Measurements from ENCODE around the gene SH3TC1. TPM values are rescaled to one million over a fixed set of nuclear protein-coding genes. Genes with fewer than 3 reads are reported as not detected.

Gene SH3TC1
- total and polyA plus RNA-seq, 2 of the 8 experiments (the other 6 are each of a cell fraction or from before 2014, with no cell fraction given): 0.15 TPM; not detected in 1

DNA sequence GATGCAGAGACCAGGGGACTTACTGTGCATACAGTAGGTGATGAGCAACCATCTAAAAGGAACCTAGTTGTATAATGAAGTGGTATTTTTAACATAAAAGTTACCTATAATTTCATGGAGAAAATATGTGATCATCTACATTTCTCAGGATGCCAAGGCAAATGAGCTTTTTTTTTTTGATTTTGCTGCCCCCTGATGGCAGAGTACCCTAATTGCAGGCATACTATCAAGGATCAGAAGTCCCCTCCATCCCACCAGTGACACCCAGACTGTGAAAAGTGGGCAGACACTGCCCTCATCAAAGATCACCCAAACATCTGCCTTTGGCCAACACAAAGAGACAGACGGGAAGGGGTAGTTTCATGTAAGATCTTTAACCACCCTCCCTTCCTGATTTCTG, 30.9 kb upstream of the SH3TC1 start:
- ChIA-PET CTCF (ENCODE audit: partially characterized antibody) (interaction anchor here (0.6 to 3.2 kb wide), 25 partner anchors 8 to 483 kb away, joined by 3 to 20 read pairs (median 3); no protein-coding TSS in a partner anchor), POLR2A (ENCODE audit: partially characterized antibody) (interaction anchor here (0.6 kb wide), 1 partner anchor 477 kb away, joined by 5 read pairs; no protein-coding TSS in a partner anchor)
- Histone ChIP-seq H2BK120ac (replicated peaks; ENCODE audit: low read depth, low read length) (no peak overlapping the region), H3K27ac (ENCODE audit: low read depth, low read length) (no peak overlapping the region), H4K8ac (ENCODE audit: extremely low read depth, insufficient read depth, low read length) (no peak overlapping the region), H3K14ac (ENCODE audit: insufficient read length) (no peak overlapping the region), H3K79me2 (ENCODE audit: control insufficient read depth in 1 of 2, insufficient read depth in 2 of 2, low read length in 2 of 2) (no peaks in the 10 kb centered on the region), H2AFZ (ENCODE audit: low read length) (no peak overlapping the region), H3K23me2 (ENCODE audit: low read depth, low read length) (peaks cover 11% of the 10 kb centered on the region; the same call in 1 of the 2 replicates), H2BK5ac (ENCODE audit: low read depth, low read length) (no peak overlapping the region), H3K4me1 (replicated peaks in 1 of 4; ENCODE audit: control insufficient read depth in 3 of 4, insufficient read depth in 4 of 4, low read length in 3 of 4) (no peaks in the 10 kb centered on the region), H3K18ac (ENCODE audit: extremely low read depth, low read length) (no peak overlapping the region), H2BK20ac (ENCODE audit: low read length) (no peak overlapping the region), H4K20me1 (replicated peaks in 1 of 2; ENCODE audit: control insufficient read depth in 1 of 2, insufficient read depth in 2 of 2, low read length in 2 of 2) (peaks cover 0 to 5% of the 10 kb centered on the region in 2 experiments), H3K27me3 (replicated peaks in 1 of 4; ENCODE audit: control insufficient read depth in 3 of 4, extremely low read depth in 1 of 4, insufficient read depth in 3 of 4, low read length in 3 of 4) (no peaks in the 10 kb centered on the region; a peak in 1 of 7 replicates), H3K23ac (ENCODE audit: insufficient read length) (no peak overlapping the region), H3K9me3 (ENCODE audit: insufficient read depth in 2 of 2, low read depth in 1 of 2, low read length in 1 of 2) (peaks cover 9 to 13% of the 10 kb centered on the region in 2 experiments), H3K4ac (replicated peaks; ENCODE audit: insufficient read length, low read depth, low read length) (no peak overlapping the region), H3K9ac (replicated peaks in 1 of 4; ENCODE audit: extremely low read depth in 1 of 4, low read depth in 3 of 4, low read length in 3 of 4) (no peak overlapping the region), H3K36me3 (ENCODE audit: control insufficient read depth in 2 of 4, insufficient read depth in 4 of 4, low read length in 3 of 4) (no peaks in the 10 kb centered on the region), H4K91ac (replicated peaks; ENCODE audit: insufficient read length, low read length) (no peak overlapping the region), H3K56ac (replicated peaks; ENCODE audit: insufficient read length, low read depth, low read length) (no peak overlapping the region), H4K5ac (ENCODE audit: insufficient read length, low read depth, low read length) (no peak overlapping the region), H3K4me2 (ENCODE audit: insufficient read depth in 1 of 2, low read depth in 2 of 2, low read length in 2 of 2) (no peak overlapping the region), H2BK12ac (ENCODE audit: low read depth, low read length) (no peak overlapping the region), H2AK5ac (ENCODE audit: low read depth, low read length) (no peak overlapping the region), H3K4me3 (ENCODE audit: extremely low read depth in 1 of 4, insufficient read depth in 2 of 4, low read depth in 3 of 4, low read length in 4 of 4) (no peak overlapping the region), H2BK15ac (ENCODE audit: low read length) (no peak overlapping the region), H3K79me1 (ENCODE audit: low read depth, low read length) (no peaks in the 10 kb centered on the region)
- no peak for FAIRE-seq
- TF ChIP-seq RNF2 (IDR thresholded peaks at IDR 0.05; ENCODE audit: borderline replicate concordance, low read depth, low read length, missing control alignments, poor library complexity, severe bottlenecking) (no peak), SAP30 (IDR thresholded peaks at IDR 0.05; ENCODE audit: insufficient read depth, insufficient replicate concordance, low read length) (no peak), RAD21 (IDR thresholded peaks at IDR 0.05 in 1 of 2, conservative IDR thresholded peaks at IDR 0.05 in 1 of 2; ENCODE audit: low read depth in 2 of 2, low read length in 2 of 2) (peak; percentile 29 to 37; a peak in 2 of 4 replicates)
- TF ChIP-seq, protein P1, sequence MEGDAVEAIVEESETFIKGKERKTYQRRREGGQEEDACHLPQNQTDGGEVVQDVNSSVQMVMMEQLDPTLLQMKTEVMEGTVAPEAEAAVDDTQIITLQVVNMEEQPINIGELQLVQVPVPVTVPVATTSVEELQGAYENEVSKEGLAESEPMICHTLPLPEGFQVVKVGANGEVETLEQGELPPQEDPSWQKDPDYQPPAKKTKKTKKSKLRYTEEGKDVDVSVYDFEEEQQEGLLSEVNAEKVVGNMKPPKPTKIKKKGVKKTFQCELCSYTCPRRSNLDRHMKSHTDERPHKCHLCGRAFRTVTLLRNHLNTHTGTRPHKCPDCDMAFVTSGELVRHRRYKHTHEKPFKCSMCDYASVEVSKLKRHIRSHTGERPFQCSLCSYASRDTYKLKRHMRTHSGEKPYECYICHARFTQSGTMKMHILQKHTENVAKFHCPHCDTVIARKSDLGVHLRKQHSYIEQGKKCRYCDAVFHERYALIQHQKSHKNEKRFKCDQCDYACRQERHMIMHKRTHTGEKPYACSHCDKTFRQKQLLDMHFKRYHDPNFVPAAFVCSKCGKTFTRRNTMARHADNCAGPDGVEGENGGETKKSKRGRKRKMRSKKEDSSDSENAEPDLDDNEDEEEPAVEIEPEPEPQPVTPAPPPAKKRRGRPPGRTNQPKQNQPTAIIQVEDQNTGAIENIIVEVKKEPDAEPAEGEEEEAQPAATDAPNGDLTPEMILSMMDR (IDR thresholded peaks at IDR 0.05; ENCODE audit: control extremely low read depth in 1 of 3, insufficient read depth in 1 of 3, low read depth in 1 of 3, low read length in 3 of 3): peak in 1 of 3 experiments; percentile 50; a peak in 2 of 4 replicates
- DNase-seq (ENCODE audit: low read depth in 1 of 2, low spot score in 2 of 2): no peak
- 100% methylated on average over 1 of the region's 1 CpG; no CpG with 5 or more reads in 1 of the 2 experiments for WGBS, 2 experiments (ENCODE audit: extremely low coverage in 1 of 2, insufficient coverage in 1 of 2, insufficient read length in 1 of 2, insufficient replicate concordance in 2 of 2, low coverage in 1 of 2, low lambda C conversion rate in 2 of 2, missing lambda C conversion rate in 1 of 2)
